GM19240 (cell line): ENCODE measurements around the gene TCF15.
"Not testable (repeated sequence)": the region's sequence is repeated elsewhere in the genome, so short reads cannot be mapped to it uniquely, and the experiment has no call there.

Experiments
- DNase-seq: peaks from one replicate; pipeline ENCODE4 v3.0.0; 2011; ENCODE audit warnings: low spot score; ENCODE audit not compliant: insufficient read length

The TCF15 gene

GRCh38 chr20:642013-642397 is 31.9 kb upstream of the TCF15 start:
- DNase-seq = not testable (repeated sequence)

- DNase-seq = no peak
Observed at GRCh38 chr20:641516-641875, 31.4 kb upstream of the TCF15 start.

- DNase-seq = no peak
Observed at GRCh38 chr20:640674-641515, 30.8 kb upstream of the TCF15 start.

DNA sequence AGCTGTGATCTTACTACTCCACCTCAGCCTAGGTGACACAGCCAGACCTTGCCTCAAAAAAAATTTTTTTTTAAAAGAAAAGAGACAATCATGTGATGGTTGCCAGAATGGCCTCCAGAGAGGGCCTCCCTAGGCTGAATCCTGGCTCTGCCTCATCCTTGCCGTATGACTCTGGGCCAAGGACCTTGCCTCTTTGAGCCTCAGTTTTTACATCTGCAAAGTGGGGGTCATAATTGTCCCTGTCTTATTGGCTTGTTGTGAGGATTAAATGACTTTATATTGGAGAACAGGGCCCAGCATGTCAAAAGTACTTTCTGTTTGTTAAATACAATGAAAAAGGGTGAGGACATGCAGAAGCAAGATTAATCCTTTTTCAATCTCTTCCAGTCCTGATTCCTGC is 28.5 kb upstream of the TCF15 start:
- DNase-seq = no peak

GRCh38 chr20:637559-637958 is 27.4 kb upstream of the TCF15 start:
- no peak for DNase-seq

- no peak for DNase-seq
Observed at GRCh38 chr20:635893-636338, 25.8 kb upstream of the TCF15 start.

DNA sequence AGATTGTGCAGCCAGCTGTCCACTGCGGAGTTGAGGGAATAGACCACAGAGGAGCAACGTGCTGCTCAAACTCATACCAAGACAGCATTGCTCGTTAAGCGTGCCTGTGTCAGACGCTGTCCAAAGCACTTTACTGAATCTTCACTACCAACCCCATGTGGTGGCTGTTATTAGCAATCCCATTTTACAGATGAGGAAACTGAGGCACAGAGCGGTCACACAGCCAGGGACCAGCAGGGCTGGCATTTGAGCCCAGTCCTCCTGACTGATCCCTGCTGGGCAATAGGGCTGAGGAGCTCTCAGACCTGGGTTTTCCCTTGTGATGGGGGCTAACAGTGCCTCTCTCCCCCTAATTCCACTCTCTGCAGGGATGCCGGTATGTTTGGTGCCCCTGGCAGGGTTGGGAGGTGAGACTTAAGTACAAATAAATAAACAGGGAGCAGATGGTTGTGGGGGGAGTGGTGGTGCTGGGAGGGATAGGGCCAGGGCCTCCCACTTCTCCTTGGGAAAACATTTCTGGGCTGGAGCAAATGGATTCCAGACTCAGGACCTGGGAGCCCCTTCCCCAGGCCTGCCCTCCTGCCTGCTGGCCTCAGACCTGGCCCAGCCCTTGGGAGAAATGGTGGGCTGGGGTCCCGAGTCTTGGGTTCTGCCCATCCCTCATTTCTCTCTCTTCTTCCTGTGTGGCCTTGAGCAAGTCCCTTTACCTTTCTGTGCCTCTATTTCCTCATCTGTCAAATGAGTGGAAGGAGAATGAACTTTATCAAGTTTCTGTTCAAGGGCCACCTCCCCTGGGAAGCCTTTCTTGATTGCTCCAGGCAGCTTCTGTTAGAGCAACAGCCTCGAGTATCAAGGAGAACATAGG is 25.2 kb upstream of the TCF15 start:
- no peak for DNase-seq

GRCh38 chr20:634148-634925 is 24.2 kb upstream of the TCF15 start:
- DNase-seq = no peak

DNA sequence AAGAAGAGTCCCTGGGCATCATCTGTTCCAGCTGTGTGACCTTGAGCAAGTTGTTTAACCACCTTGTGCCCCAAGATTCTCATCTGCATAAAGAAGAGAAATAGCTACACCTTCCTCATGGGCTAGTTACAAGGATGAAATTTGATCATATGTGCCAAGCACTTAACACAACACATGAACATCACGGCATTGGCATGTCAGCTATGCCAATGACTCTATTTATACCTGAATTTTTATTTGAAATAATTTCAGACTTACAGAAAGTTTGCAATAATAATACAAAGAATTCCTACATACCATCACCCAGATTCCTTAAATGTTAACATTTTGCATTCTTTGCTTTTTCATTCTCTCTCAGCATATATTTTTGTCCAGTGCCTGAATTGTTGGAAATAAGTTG is 21.0 kb upstream of the TCF15 start:
- no peak for DNase-seq

- no peak for DNase-seq
Observed at GRCh38 chr20:626579-626978, 16.5 kb upstream of the TCF15 start.

- DNase-seq = no peak
Observed at GRCh38 chr20:625360-625932, 15.3 kb upstream of the TCF15 start.

DNA sequence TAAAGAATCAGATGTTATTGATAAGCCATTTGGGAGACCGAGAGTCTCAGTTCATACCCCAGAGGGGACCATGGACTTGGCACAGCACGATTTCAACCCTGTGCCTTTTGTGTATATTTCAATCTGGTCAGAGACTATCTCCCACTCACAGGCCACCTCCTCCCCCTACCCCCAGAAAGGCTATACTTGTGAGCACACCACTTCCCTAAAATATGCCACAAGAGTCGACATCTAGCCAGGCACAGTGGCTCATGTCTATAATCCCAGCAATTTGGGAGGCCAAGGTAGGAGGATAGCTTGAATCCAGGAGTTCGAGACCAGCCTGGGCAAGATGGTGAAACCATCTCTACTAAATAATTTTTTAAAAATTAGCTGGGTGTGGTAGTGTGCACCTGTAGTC is 13.6 kb upstream of the TCF15 start:
- no peak for DNase-seq

DNA sequence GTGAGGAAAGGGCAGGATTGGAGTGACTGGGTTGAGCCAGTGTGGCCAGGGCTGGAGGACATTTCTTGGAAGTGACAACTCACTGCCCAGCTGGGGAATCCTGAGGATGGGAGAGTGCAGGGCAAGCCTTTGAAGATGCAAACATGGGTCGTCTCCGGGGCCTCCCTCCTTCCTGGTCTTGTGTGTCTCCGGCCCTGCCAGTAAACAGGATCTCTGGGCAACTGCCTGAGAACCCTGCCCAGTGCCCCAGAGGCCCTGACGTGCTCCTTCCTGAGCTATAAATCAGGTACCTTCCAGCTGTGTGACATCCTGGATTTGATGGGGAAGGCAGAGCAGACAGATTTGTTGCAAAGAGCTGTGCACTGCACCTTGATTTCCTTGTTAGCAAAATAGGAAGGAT is 12.9 kb upstream of the TCF15 start:
- no peak for DNase-seq

DNA sequence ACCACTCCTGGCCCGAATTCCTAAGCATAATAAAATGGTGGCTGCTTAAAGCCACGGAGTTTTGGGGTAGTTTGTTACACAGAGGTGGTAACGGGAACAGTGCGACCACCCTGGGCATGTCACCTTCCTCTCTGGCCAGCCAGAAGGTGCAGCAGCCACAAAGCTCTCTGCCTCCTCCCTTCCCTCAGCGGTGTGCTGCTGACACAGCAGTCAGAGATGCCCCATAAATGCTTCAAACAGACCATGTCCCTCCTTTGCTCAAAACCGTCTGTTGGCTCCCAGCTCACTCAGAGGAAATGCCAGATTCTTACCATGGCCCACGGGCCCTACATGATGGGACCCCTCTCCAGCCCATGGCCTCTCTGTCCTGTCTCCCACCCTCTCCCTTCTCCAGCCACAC is 12.1 kb upstream of the TCF15 start:
- no peak for DNase-seq

- DNase-seq = no peak
Observed at GRCh38 chr20:621125-621756, 11.1 kb upstream of the TCF15 start.

GRCh38 chr20:620246-620645 is 10.1 kb upstream of the TCF15 start:
- DNase-seq = no peak

DNA sequence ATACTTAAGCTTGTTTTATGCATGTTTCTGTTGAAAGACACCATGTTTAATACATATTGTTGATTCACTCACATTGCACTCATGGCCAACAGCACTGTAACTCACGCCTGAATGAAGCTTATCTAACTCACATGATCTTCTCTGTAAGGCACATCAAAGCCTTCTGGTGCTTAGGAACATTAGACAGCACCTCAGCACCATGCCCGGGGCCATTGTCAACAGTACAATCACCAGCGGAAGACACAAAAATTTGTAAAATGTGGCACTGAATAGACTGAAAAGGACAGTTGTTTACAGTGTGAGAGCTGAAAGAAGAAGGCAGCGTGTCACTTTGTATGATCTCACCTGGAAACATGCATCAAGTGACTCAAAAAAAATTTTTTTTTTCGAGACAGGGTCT is 8.9 kb upstream of the TCF15 start:
- no peak for DNase-seq

GRCh38 chr20:617934-618690 is 8.0 kb upstream of the TCF15 start:
- no peak for DNase-seq

DNA sequence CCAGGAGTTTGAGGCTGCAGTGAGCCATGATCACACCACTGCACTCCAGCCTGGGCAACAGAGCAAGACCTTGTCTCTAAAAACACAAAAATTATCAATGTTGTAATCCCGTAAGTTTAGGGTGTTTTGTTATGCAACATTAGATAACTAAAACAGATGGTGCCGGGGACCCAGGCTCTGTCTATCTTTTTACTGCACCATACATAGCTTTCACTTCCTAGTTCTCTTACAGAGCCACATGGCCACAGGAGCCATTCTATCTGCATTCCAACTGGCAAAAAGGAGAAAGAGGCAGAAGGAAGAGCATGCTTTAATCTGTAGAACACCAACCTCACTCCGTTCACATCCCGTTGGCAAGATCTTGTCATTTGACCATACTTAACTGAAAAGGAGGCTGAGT is 5.4 kb upstream of the TCF15 start:
- no peak for DNase-seq

- DNase-seq = no peak
Observed at GRCh38 chr20:611843-612185, 1.7 kb upstream of the TCF15 start.
